ENCODE measurements around the gene GPR4. TPM values are rescaled to one million over a fixed set of nuclear protein-coding genes. Genes with fewer than 3 reads are reported as not detected.

GPR4 gene
- total and polyA plus RNA-seq, 2 of the 8 experiments (the other 6 are each of a cell fraction or from before 2014, with no cell fraction given), result 0.19 to 0.39 TPM

GRCh38 chr19:45623984-45624383, 22.0 kb upstream of the GPR4 start (continued):
- TF ChIP-seq SRF (IDR thresholded peaks at IDR 0.05; ENCODE audit: low read depth, low read length) (no peak), CBX5 (IDR thresholded peaks at IDR 0.05; ENCODE audit: low read depth, low read length) (no peak), GTF2F1 (IDR thresholded peaks at IDR 0.05; ENCODE audit: borderline replicate concordance, low read depth, low read length) (no peak), RBBP5 (IDR thresholded peaks at IDR 0.05; ENCODE audit: borderline replicate concordance, low read depth, low read length) (no peak), MAFK (IDR thresholded peaks at IDR 0.05; ENCODE audit: low read depth, low read length) (no peak)
